Activated naive CD8-positive, alpha-beta T cell treated with anti-CD3 and anti-CD28 coated beads for 36 hours (primary cell): ENCODE measurements around the gene FXYD6. TPM values are rescaled to one million over a fixed set of nuclear protein-coding genes. Genes with fewer than 3 reads are reported as not detected.
A peak's percentile ranks its signal among the peaks of the same experiment; 100 is the strongest.

Experiments
- DNase-seq: peaks from one replicate; pipeline ENCODE4 v3.0.0; 2021
- H3K27ac Mint-ChIP-seq: one replicate; pipeline ENCODE4 v1.8.0; 2022; ENCODE audit warnings: mild to moderate bottlenecking, moderate library complexity, mixed read lengths
- H3K27me3 Mint-ChIP-seq: one replicate; pipeline ENCODE4 v1.8.0; 2022; ENCODE audit warnings: mild to moderate bottlenecking, mixed read lengths
- H3K36me3 Mint-ChIP-seq: one replicate; pipeline ENCODE4 v1.8.0; 2021; ENCODE audit warnings: mild to moderate bottlenecking, mixed read lengths
- H3K4me1 Mint-ChIP-seq: one replicate; pipeline ENCODE4 v1.8.0; 2021; ENCODE audit warnings: mixed read lengths
- H3K4me3 Mint-ChIP-seq: one replicate; pipeline ENCODE4 v1.8.0; 2022; ENCODE audit warnings: mild to moderate bottlenecking, moderate library complexity, mixed read lengths
- H3K9me3 Mint-ChIP-seq: one replicate; pipeline ENCODE4 v1.8.0; 2022; ENCODE audit warnings: mixed read lengths
- total RNA-seq, 2 experiments: library from RNA; stranded (reverse); gene quantifications; one replicate each; pipeline ENCODE4 v1.2.3, GENCODE V29; 2021

FXYD6 gene
- total RNA-seq, 2 experiments from 2014 or later = 0.18 TPM; not detected in 1

GRCh38 chr11:117914991-117915618, 38.6 kb upstream of the FXYD6 start:
- H3K36me3 Mint-ChIP-seq = no peaks in the 10 kb centered on the region
- no peak overlapping the region for H3K4me3 Mint-ChIP-seq
- H3K4me1 Mint-ChIP-seq = peaks cover 7% of the 10 kb centered on the region
- no peaks in the 10 kb centered on the region for H3K9me3 Mint-ChIP-seq
- DNase-seq = no peak
- no peak overlapping the region for H3K27ac Mint-ChIP-seq
- H3K27me3 Mint-ChIP-seq = no peaks in the 10 kb centered on the region

GRCh38 chr11:117914398-117914761, 37.9 kb upstream of the FXYD6 start:
- no peaks in the 10 kb centered on the region for H3K27me3 Mint-ChIP-seq
- no peaks in the 10 kb centered on the region for H3K9me3 Mint-ChIP-seq
- H3K36me3 Mint-ChIP-seq = no peaks in the 10 kb centered on the region
- H3K4me1 Mint-ChIP-seq = peaks cover 3% of the 10 kb centered on the region
- no peak overlapping the region for H3K27ac Mint-ChIP-seq
- no peak for DNase-seq
- no peak overlapping the region for H3K4me3 Mint-ChIP-seq

- H3K27me3 Mint-ChIP-seq = no peaks in the 10 kb centered on the region
- H3K27ac Mint-ChIP-seq = no peak overlapping the region
- no peak for DNase-seq
- H3K9me3 Mint-ChIP-seq = no peaks in the 10 kb centered on the region
- no peaks in the 10 kb centered on the region for H3K36me3 Mint-ChIP-seq
- peaks cover 3% of the 10 kb centered on the region for H3K4me1 Mint-ChIP-seq
- H3K4me3 Mint-ChIP-seq = no peak overlapping the region
Measured at GRCh38 chr11:117913736-117914397, 37.4 kb upstream of the FXYD6 start.

- Mint-ChIP-seq H3K27me3 (no peaks in the 10 kb centered on the region), H3K9me3 (no peaks in the 10 kb centered on the region), H3K4me3 (no peak overlapping the region), H3K4me1 (peaks cover 10% of the 10 kb centered on the region), H3K27ac (no peak overlapping the region), H3K36me3 (no peaks in the 10 kb centered on the region)
- no peak for DNase-seq
Measured at GRCh38 chr11:117912497-117912896, 36.0 kb upstream of the FXYD6 start.

- H3K4me3 Mint-ChIP-seq = no peak overlapping the region
- DNase-seq = no peak
Measured at GRCh38 chr11:117911694-117912093, 35.2 kb upstream of the FXYD6 start.

GRCh38 chr11:117910941-117911655, 34.6 kb upstream of the FXYD6 start:
- no peak overlapping the region for H3K27ac Mint-ChIP-seq
- H3K4me1 Mint-ChIP-seq = peaks cover 15% of the 10 kb centered on the region

More at GRCh38 chr11:117911694-117912093, 35.2 kb upstream of the FXYD6 start:
- no peaks in the 10 kb centered on the region for H3K36me3 Mint-ChIP-seq
- peaks cover 15% of the 10 kb centered on the region for H3K4me1 Mint-ChIP-seq
- H3K27me3 Mint-ChIP-seq = no peaks in the 10 kb centered on the region
- no peak overlapping the region for H3K27ac Mint-ChIP-seq
- no peaks in the 10 kb centered on the region for H3K9me3 Mint-ChIP-seq

GRCh38 chr11:117910525-117910924, 34.1 kb upstream of the FXYD6 start:
- Mint-ChIP-seq H3K4me3 (no peak overlapping the region), H3K27me3 (no peaks in the 10 kb centered on the region), H3K9me3 (no peaks in the 10 kb centered on the region), H3K27ac (no peak overlapping the region), H3K4me1 (peaks cover 15% of the 10 kb centered on the region), H3K36me3 (no peaks in the 10 kb centered on the region)
- DNase-seq = no peak

More at GRCh38 chr11:117910941-117911655, 34.6 kb upstream of the FXYD6 start:
- DNase-seq = no peak
- Mint-ChIP-seq H3K4me3 (no peak overlapping the region), H3K36me3 (no peaks in the 10 kb centered on the region), H3K9me3 (no peaks in the 10 kb centered on the region), H3K27me3 (no peaks in the 10 kb centered on the region)

GRCh38 chr11:117909611-117910382, 33.3 kb upstream of the FXYD6 start:
- DNase-seq = no peak
- Mint-ChIP-seq H3K9me3 (no peaks in the 10 kb centered on the region), H3K36me3 (no peaks in the 10 kb centered on the region), H3K27ac (no peak overlapping the region), H3K27me3 (no peaks in the 10 kb centered on the region), H3K4me3 (no peak overlapping the region), H3K4me1 (peaks cover 15% of the 10 kb centered on the region)

GRCh38 chr11:117908959-117909610, 32.6 kb upstream of the FXYD6 start:
- no peak overlapping the region for H3K4me3 Mint-ChIP-seq
- H3K9me3 Mint-ChIP-seq = no peaks in the 10 kb centered on the region
- peaks cover 15% of the 10 kb centered on the region for H3K4me1 Mint-ChIP-seq
- H3K27me3 Mint-ChIP-seq = no peaks in the 10 kb centered on the region
- DNase-seq = no peak
- H3K36me3 Mint-ChIP-seq = no peaks in the 10 kb centered on the region
- no peak overlapping the region for H3K27ac Mint-ChIP-seq

GRCh38 chr11:117908109-117908895, 31.8 kb upstream of the FXYD6 start:
- H3K9me3 Mint-ChIP-seq = no peaks in the 10 kb centered on the region
- H3K4me1 Mint-ChIP-seq = peaks cover 15% of the 10 kb centered on the region
- H3K27me3 Mint-ChIP-seq = no peaks in the 10 kb centered on the region
- no peaks in the 10 kb centered on the region for H3K36me3 Mint-ChIP-seq
- no peak overlapping the region for H3K27ac Mint-ChIP-seq
- no peak for DNase-seq
- peak overlapping the region; percentile 70 for H3K4me3 Mint-ChIP-seq

- Mint-ChIP-seq H3K27me3 (no peaks in the 10 kb centered on the region), H3K4me3 (peak overlapping the region; percentile 70), H3K9me3 (no peaks in the 10 kb centered on the region), H3K27ac (peak overlapping the region; percentile 75), H3K36me3 (no peaks in the 10 kb centered on the region), H3K4me1 (peaks cover 15% of the 10 kb centered on the region)
- peak; percentile 77 for DNase-seq
Measured at GRCh38 chr11:117907276-117908108, 31.0 kb upstream of the FXYD6 start.

GRCh38 chr11:117906710-117907109, 30.3 kb upstream of the FXYD6 start:
- no peaks in the 10 kb centered on the region for H3K27me3 Mint-ChIP-seq
- H3K36me3 Mint-ChIP-seq = no peaks in the 10 kb centered on the region
- no peak overlapping the region for H3K4me3 Mint-ChIP-seq
- no peak overlapping the region for H3K27ac Mint-ChIP-seq
- no peak for DNase-seq
- H3K4me1 Mint-ChIP-seq = peaks cover 15% of the 10 kb centered on the region
- no peaks in the 10 kb centered on the region for H3K9me3 Mint-ChIP-seq

- Mint-ChIP-seq H3K4me3 (no peak overlapping the region), H3K9me3 (no peaks in the 10 kb centered on the region)
- DNase-seq = no peak
Measured at GRCh38 chr11:117906126-117906525, 29.7 kb upstream of the FXYD6 start.

More at GRCh38 chr11:117906126-117906525, 29.7 kb upstream of the FXYD6 start:
- no peaks in the 10 kb centered on the region for H3K36me3 Mint-ChIP-seq
- H3K4me1 Mint-ChIP-seq = peaks cover 15% of the 10 kb centered on the region
- no peak overlapping the region for H3K27ac Mint-ChIP-seq
- no peaks in the 10 kb centered on the region for H3K27me3 Mint-ChIP-seq
